OCI-LY1 (cell line): ENCODE results near the gene MBD3L2.

Source experiments
- H2AFZ ChIP-seq: fragments of 200-600 bp; sonication (generic), shearing (Covaris generic); 2 replicates; pipeline ENCODE4 v1.6.0; 2014; ENCODE audit warnings: antibody characterized with exemption, mild to moderate bottlenecking, low read length
- H3F3A ChIP-seq: fragments of 200-600 bp; sonication (generic), shearing (Covaris generic); 2 replicates; pipeline ENCODE4 v1.6.0; 2014; ENCODE audit warnings: mild to moderate bottlenecking, antibody characterized with exemption, low read length, moderate library complexity; ENCODE audit not compliant: insufficient read depth
- H3K27ac ChIP-seq: fragments of 200-600 bp; sonication (generic); 2 replicates; pipeline ENCODE4 v1.5.1; 2014; ENCODE audit warnings: low read length, mixed run types, mild to moderate bottlenecking, low read depth; ENCODE audit not compliant: poor library complexity, severe bottlenecking
- H3K27me3 ChIP-seq: fragments of 200-600 bp; sonication (generic); 2 replicates; pipeline ENCODE4 v1.6.0; 2014; ENCODE audit warnings: antibody characterized with exemption, mild to moderate bottlenecking, low read length, moderate library complexity; ENCODE audit not compliant: insufficient read depth
- H3K36me3 ChIP-seq: fragments of 200-600 bp; sonication (generic); 2 replicates; pipeline ENCODE4 v1.6.1; 2014; ENCODE audit warnings: mild to moderate bottlenecking, antibody characterized with exemption, low read length, moderate library complexity, mixed read lengths; ENCODE audit not compliant: insufficient read depth
- H3K4me1 ChIP-seq: fragments of 200-600 bp; sonication (generic); 2 replicates; pipeline ENCODE4 v1.5.1; 2014; ENCODE audit warnings: mild to moderate bottlenecking, low read length, moderate library complexity; ENCODE audit not compliant: insufficient read depth, severe bottlenecking
- H3K4me2 ChIP-seq: fragments of 200-600 bp; sonication (generic), shearing (Covaris generic); 2 replicates; pipeline ENCODE4 v1.6.1; 2014; ENCODE audit warnings: low read length
- H3K4me3 ChIP-seq: fragments of 200-600 bp; sonication (generic); 2 replicates; pipeline ENCODE4 v1.5.1; 2014; ENCODE audit warnings: low read length, low read depth, mild to moderate bottlenecking, mixed read lengths; ENCODE audit not compliant: poor library complexity, severe bottlenecking
- H3K79me2 ChIP-seq: fragments of 200-600 bp; shearing (Covaris generic); 2 replicates; pipeline ENCODE4 v1.6.1; 2016; ENCODE audit warnings: mixed run types, low read length, mixed read lengths; ENCODE audit not compliant: insufficient read depth
- H3K9ac ChIP-seq: fragments of 200-600 bp; sonication (generic), shearing (Covaris generic); 2 replicates; pipeline ENCODE4 v1.6.1; 2014; ENCODE audit warnings: mild to moderate bottlenecking, low read length, mixed read lengths
- H3K9me2 ChIP-seq: fragments of 200-600 bp; sonication (generic), shearing (Covaris generic); 2 replicates; pipeline ENCODE4 v1.6.1; 2014; ENCODE audit warnings: low read depth, mild to moderate bottlenecking, low read length, mixed read lengths
- H3K9me3 ChIP-seq: fragments of 200-600 bp; shearing (Covaris generic); 2 replicates; pipeline ENCODE4 v1.6.1; 2014; ENCODE audit warnings: low read length, mixed read lengths
- H4K20me1 ChIP-seq: fragments of 200-600 bp; sonication (generic), shearing (Covaris generic); 2 replicates; pipeline ENCODE4 v1.6.0; 2016; ENCODE audit warnings: mild to moderate bottlenecking, low read length; ENCODE audit not compliant: insufficient read depth
- EZH2 ChIP-seq: fragments of 200-600 bp; sonication (generic), shearing (Covaris generic); IDR thresholded peaks from 2 replicates; pipeline ENCODE4 v1.8.0; 2017; ENCODE audit warnings: borderline replicate concordance, mixed run types, mild to moderate bottlenecking, antibody characterized with exemption, low read length, moderate library complexity, mixed read lengths
- TF ChIP-seq, protein P1 (sequence below): fragments of 200-600 bp; sonication (generic), shearing (Covaris generic); IDR thresholded peaks from 2 replicates; pipeline ENCODE4 v1.5.1; 2017; ENCODE audit warnings: mild to moderate bottlenecking, antibody characterized with exemption, low read length, moderate library complexity, mixed read lengths

MBD3L2 gene

DNA sequence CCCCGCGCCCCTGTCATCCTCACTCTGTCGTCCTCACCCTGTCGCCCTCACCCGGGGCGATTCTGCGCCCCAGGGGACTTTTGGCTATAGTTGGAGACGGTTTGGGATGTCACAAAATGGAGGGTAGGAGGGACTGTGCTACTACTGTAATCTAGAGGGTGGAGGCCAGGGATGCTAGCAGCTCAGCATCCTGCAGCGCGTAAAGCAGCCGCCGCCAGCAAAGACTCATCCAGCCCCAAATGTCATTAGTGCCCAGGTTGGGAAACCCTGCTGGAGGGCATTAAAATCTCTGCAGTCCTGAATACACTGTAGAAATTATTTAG is 20.7 kb downstream of the MBD3L2 start:
- Histone ChIP-seq H3K27me3 (no peaks in the 10 kb centered on the region), H3K36me3 (peaks cover 37% of the 10 kb centered on the region), H3K4me3 (peak overlapping the region; percentile 91), H3F3A (no peaks in the 10 kb centered on the region), H3K9me3 (no peaks in the 10 kb centered on the region), H3K4me2 (peak overlapping the region; percentile 80), H3K79me2 (peaks cover 11% of the 10 kb centered on the region), H3K4me1 (peaks cover 12% of the 10 kb centered on the region), H2AFZ (no peak overlapping the region), H3K27ac (peak overlapping the region; percentile 80), H3K9ac (peak overlapping the region; percentile 85), H4K20me1 (no peaks in the 10 kb centered on the region), H3K9me2 (no peaks in the 10 kb centered on the region)
- TF ChIP-seq EZH2, result no peak
- TF ChIP-seq, protein P1, sequence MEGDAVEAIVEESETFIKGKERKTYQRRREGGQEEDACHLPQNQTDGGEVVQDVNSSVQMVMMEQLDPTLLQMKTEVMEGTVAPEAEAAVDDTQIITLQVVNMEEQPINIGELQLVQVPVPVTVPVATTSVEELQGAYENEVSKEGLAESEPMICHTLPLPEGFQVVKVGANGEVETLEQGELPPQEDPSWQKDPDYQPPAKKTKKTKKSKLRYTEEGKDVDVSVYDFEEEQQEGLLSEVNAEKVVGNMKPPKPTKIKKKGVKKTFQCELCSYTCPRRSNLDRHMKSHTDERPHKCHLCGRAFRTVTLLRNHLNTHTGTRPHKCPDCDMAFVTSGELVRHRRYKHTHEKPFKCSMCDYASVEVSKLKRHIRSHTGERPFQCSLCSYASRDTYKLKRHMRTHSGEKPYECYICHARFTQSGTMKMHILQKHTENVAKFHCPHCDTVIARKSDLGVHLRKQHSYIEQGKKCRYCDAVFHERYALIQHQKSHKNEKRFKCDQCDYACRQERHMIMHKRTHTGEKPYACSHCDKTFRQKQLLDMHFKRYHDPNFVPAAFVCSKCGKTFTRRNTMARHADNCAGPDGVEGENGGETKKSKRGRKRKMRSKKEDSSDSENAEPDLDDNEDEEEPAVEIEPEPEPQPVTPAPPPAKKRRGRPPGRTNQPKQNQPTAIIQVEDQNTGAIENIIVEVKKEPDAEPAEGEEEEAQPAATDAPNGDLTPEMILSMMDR, result no peak

DNA sequence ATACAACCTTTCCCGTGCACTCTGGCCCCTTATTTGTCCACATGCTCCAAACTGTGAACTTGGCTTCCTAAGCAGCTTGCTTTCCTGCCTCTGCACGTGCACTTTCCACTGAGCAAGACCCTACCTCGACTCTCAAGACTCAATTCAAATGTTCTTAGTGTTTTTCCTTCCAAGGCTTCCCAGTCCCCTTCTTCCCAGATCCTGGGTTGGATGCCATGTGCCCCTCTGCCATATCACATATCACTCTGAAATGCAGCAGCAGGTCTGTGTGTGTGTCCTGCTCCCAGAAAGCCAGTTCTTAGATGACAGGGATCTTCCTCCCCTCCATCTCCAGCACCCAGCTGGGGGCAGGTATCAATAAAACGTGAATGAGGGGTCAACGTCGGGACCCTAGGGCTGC is 23.4 kb downstream of the MBD3L2 start:
- no peak overlapping the region for H2AFZ ChIP-seq
- H3K9me3 ChIP-seq, result peaks cover 9% of the 10 kb centered on the region; the same call in 1 of the 2 replicates
- H3K9me2 ChIP-seq, result no peaks in the 10 kb centered on the region
- H3K4me1 ChIP-seq, result peaks cover 12% of the 10 kb centered on the region
- no peaks in the 10 kb centered on the region for H3K27me3 ChIP-seq
- no peaks in the 10 kb centered on the region for H3F3A ChIP-seq
- H3K4me3 ChIP-seq, result no peak overlapping the region
- H3K36me3 ChIP-seq, result peaks cover 64% of the 10 kb centered on the region
- TF ChIP-seq, protein P1, result no peak
- TF ChIP-seq EZH2, result no peak
- H3K9ac ChIP-seq, result no peak overlapping the region
- H3K79me2 ChIP-seq, result peaks cover 11% of the 10 kb centered on the region
- H4K20me1 ChIP-seq, result no peaks in the 10 kb centered on the region
- no peak overlapping the region for H3K4me2 ChIP-seq
- H3K27ac ChIP-seq, result no peak overlapping the region

DNA sequence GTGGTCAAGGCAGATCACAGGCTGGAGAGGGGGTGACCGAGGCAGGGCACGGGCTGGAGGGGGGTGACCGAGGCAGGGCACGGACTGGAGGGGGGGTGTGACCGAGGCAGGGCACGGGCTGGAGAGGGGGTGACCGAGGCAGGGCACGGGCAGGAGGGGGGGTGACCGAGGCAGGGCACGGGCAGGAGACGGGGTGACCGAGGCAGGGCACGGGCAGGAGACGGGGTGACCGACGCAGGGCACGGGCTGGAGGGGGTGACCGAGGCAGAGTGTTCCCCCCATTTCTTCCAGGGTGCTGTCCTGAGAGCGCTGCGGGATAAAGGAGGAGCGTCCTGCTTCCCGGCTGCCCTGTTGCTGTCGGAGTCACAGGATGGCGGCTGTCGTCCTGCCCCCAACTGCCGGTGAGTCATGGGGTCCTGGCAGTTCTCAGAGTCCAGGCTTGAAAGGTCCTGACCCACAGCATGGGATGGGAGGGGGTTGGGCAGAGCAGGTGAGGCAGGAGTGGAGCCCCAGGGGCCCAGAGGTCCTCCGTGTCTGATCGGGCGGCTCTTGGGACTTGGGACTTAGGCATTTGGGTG is 25.7 kb downstream of the MBD3L2 start:
- Histone ChIP-seq H3K4me3 (no peak overlapping the region), H3K9ac (no peak overlapping the region), H3K4me2 (no peak overlapping the region), H2AFZ (no peak overlapping the region), H3K36me3 (peaks cover 86% of the 10 kb centered on the region), H3K9me3 (peaks cover 21% of the 10 kb centered on the region), H3K27ac (no peak overlapping the region), H3K79me2 (peaks cover 10% of the 10 kb centered on the region), H3K4me1 (peaks cover 7% of the 10 kb centered on the region), H4K20me1 (no peaks in the 10 kb centered on the region), H3K27me3 (no peaks in the 10 kb centered on the region), H3F3A (no peaks in the 10 kb centered on the region), H3K9me2 (no peaks in the 10 kb centered on the region)
- TF ChIP-seq EZH2, result no peak
- TF ChIP-seq, protein P1, result no peak
